ENCODE data around the gene HNRNPU.

HNRNPU gene

GRCh38 chr1:244863491-244864252 is 671 bp downstream of the HNRNPU start:
- in situ Hi-C loops (cut with MboI; ENCODE audit: low sequenced_read_pairs), result no loop called here

DNA sequence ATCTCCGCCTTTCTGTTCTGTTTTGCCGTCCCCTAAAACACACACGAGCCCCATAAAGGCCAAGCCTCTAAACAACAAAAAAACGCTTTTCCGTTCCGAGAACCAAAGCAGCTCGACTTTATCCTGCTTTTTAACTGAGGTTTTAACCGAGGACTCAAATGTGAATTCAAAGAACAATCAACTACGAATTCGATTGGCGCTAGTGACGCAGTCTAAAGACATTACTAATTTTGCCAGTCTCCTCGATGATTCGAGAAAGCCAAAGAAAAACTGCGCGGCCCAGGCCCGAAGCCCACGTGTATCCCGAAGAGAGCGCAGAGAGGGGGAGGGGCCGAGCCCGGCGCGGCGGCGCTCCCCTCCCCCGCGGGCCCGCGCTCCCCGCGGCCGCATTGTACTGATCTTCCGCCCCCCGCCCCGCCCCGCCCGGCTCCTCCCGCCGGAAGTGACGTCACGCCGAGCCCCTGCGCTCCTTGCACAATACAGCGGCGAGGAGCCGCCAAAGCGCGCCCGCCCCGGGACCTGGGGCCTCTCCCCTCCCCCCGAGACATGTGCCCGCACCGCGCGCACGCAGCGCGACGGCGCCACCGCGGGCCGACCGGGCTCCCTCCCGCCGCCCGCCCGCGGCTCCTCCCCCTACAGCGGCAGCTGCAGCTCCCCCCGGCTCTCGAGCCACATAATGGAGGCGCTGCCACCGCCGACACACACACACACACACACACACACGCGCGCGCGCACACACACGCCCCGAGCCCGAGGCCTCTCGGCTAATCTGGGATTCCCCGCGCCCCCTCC is 1.4 kb downstream of the HNRNPU start:
- in situ Hi-C loops (cut with MboI; ENCODE audit: low sequenced_read_pairs), result no loop called here

DNA sequence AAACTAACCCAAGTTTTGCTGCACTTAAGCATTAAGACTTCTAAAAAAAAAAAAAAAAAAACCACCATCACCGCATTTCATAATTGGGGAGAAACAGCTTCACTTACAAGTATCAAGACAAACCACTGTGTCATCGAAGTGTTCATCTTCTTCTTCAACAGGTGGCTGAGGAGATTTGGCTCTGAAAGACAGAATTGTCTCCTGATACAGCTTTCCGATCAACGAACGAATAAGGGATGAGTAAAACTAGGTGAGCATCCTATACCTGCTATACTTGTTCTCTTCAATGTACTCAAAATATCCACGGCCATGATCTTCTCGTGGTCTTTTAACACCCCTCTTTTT is 2.0 kb downstream of the HNRNPU start:
- in situ Hi-C loops (cut with MboI; ENCODE audit: low sequenced_read_pairs), result no loop called here

DNA sequence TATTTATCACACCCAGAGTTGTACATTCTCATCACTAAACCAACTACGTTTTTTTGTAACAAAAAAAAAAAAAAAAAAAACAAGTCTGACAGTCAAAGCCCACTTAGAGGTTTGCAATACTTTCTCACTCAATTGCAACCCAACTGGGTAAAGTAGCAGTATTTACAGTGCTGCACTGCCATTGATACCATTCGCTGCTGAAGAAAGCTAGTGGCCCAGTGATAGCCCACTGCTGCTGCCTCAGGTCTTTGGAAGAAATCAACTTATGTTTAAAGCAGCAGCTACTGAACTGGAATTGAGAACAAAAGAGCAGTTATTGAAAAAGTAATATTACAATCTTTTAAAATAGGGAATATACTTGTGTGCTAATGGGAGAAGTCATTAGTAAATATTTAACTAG is 2.7 kb downstream of the HNRNPU start:
- in situ Hi-C loops (cut with MboI; ENCODE audit: low sequenced_read_pairs), result no loop called here

DNA sequence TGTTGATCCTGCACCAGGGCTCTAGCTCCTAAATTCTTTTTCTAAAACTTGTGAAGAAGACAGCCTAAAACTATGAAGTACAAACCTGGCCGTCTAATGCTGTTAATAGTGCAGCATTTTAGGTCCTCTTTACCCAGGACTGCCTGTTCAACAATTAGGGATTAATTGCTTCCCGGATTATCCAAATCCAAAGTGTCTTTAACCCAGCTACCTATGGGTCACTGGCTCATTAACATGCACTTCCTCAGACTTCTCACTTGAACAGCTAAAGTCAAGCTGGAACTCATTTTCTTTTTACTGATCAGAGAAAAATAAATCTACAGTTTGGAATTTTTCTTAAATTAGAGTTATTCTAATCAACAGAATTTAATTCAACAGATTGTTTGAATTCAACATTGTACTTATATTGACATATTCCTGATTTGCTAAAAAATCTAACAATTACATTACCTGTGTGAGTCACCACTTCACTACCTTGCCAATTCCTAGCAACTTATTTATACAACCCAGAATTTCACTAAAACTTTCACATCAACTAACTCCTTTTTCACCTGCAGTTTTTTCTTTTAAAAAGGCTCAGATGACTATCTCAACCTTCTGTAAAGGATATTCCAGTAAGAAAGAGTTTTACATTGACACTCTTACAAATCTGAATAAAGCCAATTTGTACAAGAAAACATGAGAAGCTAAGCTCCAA is 3.3 kb downstream of the HNRNPU start:
- in situ Hi-C loops (cut with MboI; ENCODE audit: low sequenced_read_pairs), result no loop called here

DNA sequence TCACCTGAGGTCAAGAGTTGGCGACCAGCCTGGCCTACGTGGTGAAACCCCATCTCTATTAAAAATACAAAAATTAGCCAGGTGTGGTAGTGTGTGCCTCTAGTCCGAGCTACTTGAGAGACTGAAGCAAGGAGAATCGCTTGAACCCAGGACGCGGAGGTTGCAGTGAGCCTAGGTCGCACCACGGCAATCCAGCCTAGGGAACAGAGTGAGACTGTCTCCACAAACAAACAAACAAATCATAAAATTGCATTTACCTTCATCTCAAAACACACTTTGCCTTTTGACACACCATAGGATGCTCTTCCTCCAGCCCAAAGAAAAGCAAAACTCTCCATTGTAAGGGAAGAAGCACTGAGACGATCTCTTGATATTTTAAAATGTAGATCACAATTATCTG is 4.3 kb downstream of the HNRNPU start:
- in situ Hi-C loops (cut with MboI; ENCODE audit: low sequenced_read_pairs), result no loop called here

DNA sequence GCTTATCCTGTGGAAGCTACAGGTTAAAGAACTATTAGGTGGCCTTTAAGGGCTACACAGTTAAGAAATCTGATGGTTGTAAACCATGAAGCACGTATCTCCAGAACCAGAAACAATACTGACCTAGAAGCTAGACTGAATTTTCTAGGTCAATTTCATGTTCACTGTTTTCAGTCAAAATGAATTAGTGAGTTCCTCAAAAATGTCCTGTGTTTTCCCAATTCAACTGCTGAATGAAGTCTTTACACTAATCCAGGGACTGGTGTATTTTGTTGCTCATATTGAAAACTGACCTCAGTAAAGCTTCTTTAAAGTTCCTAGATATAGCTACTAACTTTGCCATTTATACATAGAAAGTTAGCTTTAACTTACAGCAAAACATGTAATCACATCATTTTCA is 6.0 kb downstream of the HNRNPU start:
- in situ Hi-C loops (cut with MboI; ENCODE audit: low sequenced_read_pairs), result no loop called here

- in situ Hi-C loops (cut with MboI; ENCODE audit: low sequenced_read_pairs), result no loop called here
Measured at GRCh38 chr1:244857761-244858160, 6.6 kb downstream of the HNRNPU start.

GRCh38 chr1:244854865-244855578 is 9.3 kb downstream of the HNRNPU start:
- in situ Hi-C loops (cut with MboI; ENCODE audit: low sequenced_read_pairs), result no loop called here

- in situ Hi-C loops (cut with MboI; ENCODE audit: low sequenced_read_pairs), result no loop called here
Measured at GRCh38 chr1:244854166-244854565, 10.2 kb downstream of the HNRNPU start.

DNA sequence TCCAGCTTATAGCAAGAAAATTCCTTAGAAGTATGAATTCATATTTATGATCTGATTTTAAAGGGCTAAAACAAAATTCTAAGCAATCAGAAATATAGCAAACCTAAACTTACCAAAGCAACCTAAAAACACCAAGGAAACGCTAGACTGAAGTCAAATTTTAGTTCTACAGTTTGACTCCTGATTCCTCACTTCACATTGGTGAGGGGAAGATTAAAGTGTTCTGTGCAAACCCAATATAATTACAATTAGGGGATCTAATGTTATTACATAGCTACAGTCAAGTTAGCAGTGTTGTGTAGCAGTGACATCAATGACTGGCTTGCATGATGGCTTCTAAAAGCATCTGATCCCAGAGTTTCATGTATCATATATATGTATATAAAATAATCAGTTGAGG is 11.6 kb downstream of the HNRNPU start:
- in situ Hi-C loops (cut with MboI; ENCODE audit: low sequenced_read_pairs), result no loop called here

DNA sequence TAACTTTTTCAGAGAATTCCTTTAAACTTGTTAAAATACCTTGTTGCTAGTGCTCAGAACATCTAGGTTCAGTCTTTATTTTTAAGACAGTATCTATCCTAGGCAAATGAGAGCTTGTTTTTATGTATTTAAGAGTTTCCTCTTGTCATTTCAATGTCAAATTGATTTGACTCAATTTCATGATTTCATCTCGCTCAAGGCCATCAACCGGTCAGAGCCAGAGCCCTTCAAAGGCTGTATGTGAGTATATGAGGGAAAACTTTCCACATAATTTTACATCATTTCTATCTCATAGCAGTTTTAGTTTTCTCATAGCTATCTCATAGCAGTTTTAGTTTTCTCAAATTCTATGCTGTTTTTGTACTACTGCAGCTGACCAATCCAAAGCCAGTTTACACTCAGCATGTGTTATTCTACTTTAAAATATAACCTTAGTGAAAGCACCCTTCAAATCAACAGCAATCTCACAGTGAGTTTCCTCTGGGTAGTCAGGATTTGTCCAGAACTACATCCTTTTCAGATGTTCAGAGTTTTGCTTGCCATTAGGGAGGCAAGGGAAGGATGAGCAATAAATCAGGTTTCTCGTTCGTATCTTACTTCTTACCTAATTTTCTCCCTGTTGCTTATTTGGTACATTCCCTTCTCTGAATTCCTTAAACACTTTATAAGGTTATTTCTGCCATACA is 12.7 kb downstream of the HNRNPU start:
- in situ Hi-C loops (cut with MboI; ENCODE audit: low sequenced_read_pairs), result no loop called here

- in situ Hi-C loops (cut with MboI; ENCODE audit: low sequenced_read_pairs), result no loop called here
Measured at GRCh38 chr1:244850896-244851295, 13.4 kb downstream of the HNRNPU start.

DNA sequence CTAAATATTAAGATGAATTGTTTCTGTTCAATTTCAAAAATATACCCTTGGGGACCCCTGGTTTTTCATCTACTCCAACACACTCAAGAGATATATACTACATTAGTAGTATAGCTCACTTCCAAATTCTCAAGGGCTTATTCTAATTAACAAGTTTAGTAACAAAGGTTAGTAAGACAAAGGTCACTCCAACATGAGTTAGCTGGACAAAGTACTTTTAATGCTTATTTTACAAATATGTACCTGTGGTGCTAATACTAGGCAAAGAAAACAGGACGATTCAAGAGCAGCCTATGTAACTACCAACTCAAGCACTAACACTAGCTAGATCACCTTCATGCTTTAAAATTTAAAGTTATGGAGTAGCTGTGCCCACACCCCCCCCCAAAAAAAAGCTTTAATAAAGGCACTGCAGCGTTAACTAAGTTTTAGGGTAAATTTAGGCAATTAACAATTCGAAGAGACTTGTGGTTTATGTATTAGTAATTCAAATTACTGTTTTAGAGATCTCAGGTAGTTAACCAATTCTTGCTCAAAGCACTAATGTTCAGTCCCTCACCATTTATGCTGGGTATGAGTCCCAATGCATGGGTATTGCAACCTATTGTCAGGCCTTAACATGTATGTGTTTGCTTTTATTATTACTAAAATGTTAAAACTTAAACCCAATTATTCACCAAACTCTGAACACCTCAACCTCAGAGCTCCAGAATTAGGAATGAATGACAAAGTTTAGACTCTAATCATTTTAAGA is 14.1 kb downstream of the HNRNPU start:
- in situ Hi-C loops (cut with MboI; ENCODE audit: low sequenced_read_pairs), result no loop called here

- in situ Hi-C loops (cut with MboI; ENCODE audit: low sequenced_read_pairs), result loop anchor here (25.0 kb wide), 1 partner anchor 188 kb away; no protein-coding TSS in a partner anchor
Measured at GRCh38 chr1:244849189-244849866, 15.0 kb downstream of the HNRNPU start.

- in situ Hi-C loops (cut with MboI; ENCODE audit: low sequenced_read_pairs), result loop anchor here (25.0 kb wide), 1 partner anchor 191 kb away; no protein-coding TSS in a partner anchor
Measured at GRCh38 chr1:244846653-244847052, 17.7 kb downstream of the HNRNPU start.

DNA sequence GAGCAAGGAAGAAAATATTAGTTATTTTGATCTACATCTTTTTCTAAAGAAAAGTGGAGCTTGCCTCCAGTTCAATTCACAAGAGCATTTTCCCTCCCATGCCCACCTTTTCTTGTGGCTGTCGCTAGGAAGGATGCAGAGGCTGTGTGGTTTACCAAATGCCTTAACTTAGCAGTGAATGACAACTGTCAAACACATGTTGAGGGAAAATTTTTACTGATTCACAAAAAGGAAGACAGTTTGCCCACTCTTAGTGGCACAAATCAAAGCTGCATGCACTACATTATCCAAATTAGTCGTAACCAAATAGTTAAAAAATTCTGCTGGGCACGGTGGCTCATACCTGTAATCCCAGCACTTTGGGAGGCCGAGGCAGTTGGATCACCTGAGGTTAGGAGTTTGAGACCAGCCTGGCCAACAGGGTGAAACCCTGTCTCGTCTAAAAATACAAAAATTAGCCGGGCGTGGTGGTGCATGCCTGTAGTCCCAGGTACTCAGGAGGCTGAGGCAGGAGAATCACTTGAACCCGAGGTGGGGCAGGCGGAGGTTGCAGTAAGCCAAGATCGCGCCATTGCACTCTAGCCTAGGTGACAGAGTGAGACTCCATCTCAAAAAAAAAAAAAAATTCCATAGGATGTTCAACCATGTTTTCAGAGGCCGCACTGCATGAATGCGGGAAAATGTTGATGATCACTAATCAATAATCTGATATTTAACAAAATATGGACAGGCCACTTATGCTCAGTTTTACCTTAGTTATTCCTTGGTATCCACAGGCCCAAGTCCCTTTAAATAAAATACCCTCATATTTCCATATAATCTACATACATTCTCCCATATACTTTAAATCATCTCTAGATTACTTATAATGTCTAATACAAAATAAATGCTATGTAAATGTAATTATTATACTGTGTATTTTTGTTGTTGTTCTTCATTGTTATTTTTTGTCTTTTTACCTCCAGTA is 19.9 kb downstream of the HNRNPU start:
- in situ Hi-C loops (cut with MboI; ENCODE audit: low sequenced_read_pairs), result loop anchor here (25.0 kb wide), 1 partner anchor 193 kb away; no protein-coding TSS in a partner anchor

Measured in HL-60/S4 treated with phorbol 12-myristate 13-acetate at 8.2 ng/mL for 4 days and 3 days (cell line).